Esophagus squamous epithelium (tissue), 5 donors: Measurements from ENCODE around the gene CEND1. TPM values are rescaled to one million over a fixed set of nuclear protein-coding genes. Genes with fewer than 3 reads are reported as not detected.
A peak's percentile ranks its signal among the peaks of the same experiment; 100 is the strongest.

Source experiments
- DNase-seq: peaks from one replicate; lab custom pipeline; 2025; lab: John Stamatoyannopoulos, UW
- H3K27ac ChIP-seq, 4 donors: fragments of 200-600 bp; sonication (generic); one replicate each; pipeline ENCODE4 v1.5.1; 2016 to 2019; ENCODE audit warnings: mild to moderate bottlenecking in 1 of 4
- H3K27me3 ChIP-seq, 4 donors: fragments of 200-600 bp; sonication (generic); 1 replicate in 3 of 4; 2 replicates in 1 of 4; pipeline versions ENCODE4 v1.5.1 to v1.6.0; 2017 to 2021; ENCODE audit warnings: antibody characterized with exemption in 1 of 4
- H3K36me3 ChIP-seq, 3 donors: fragments of 200-600 bp; sonication (generic); one replicate each; pipeline ENCODE4 v1.5.1; 2016 to 2019
- H3K4me1 ChIP-seq, 3 donors: fragments of 200-600 bp; sonication (generic); one replicate each; pipeline ENCODE4 v1.5.1; 2017 to 2019
- H3K4me3 ChIP-seq, 4 donors: fragments of 200-600 bp; sonication (generic); 1 replicate in 3 of 4; 2 replicates in 1 of 4; pipeline ENCODE4 v1.5.1; 2016 to 2019; ENCODE audit warnings: mild to moderate bottlenecking in 2 of 4, moderate library complexity in 1 of 4
- H3K9me3 ChIP-seq, 3 donors: fragments of 200-600 bp; sonication (generic); one replicate each; pipeline ENCODE4 v1.5.1; 2016 to 2019
- POLR2A ChIP-seq, 4 donors: fragments of 450-650 bp; IDR thresholded peaks; one replicate each; pipeline ENCODE4 v1.6.1; 2017; ENCODE audit warnings: antibody characterized with exemption in 4 of 4, mild to moderate bottlenecking in 4 of 4, moderate library complexity in 3 of 4
- WGBS, 2 donors: methylation state at CpG; one replicate each; pipeline ENCODE4 v1.1.5; 2018; 5-methylcytosine and 5-hydroxymethylcytosine counted together
- intact Hi-C: fragments of 100-400 bp; cut with DNase I; formaldehyde crosslinking; loops from one replicate; pipeline ENCODE4 v1.15.0; 2022
- total RNA-seq, 4 donors: library from RNA; depleted of rRNA; stranded (reverse); fragments of >200 nt; gene quantifications; one replicate each; pipeline ENCODE4 v1.1.0, GENCODE V29; 2016
- TF ChIP-seq, protein P1 (sequence below), 6 experiments: fragments of 450-650 bp in 4 of 6; fragments of 200-600 bp in 2 of 6; sonication (generic) in 2 of 6; IDR thresholded peaks; one replicate each; pipeline ENCODE4 v1.5.1; 2016 to 2019; ENCODE audit warnings: antibody characterized with exemption in 6 of 6, mild to moderate bottlenecking in 4 of 6, moderate library complexity in 4 of 6
- donor health status: DM: yes; HTN: yes; CAD: no.

Gene CEND1
- total RNA-seq, 4 donors from 2014 or later = 0.15 TPM; not detected in 3

GRCh38 chr11:803770-804598, 14.1 kb upstream of the CEND1 start:
- no peaks in the 10 kb centered on the region for H3K9me3 ChIP-seq
- peak overlapping the region in 3 of 4 donors; percentile 83 to 93 (median 91) for H3K27ac ChIP-seq
- DNase-seq = no peak
- WGBS, 2 donors = 53 to 80% methylated on average over 3 to 9 of the region's 26 CpGs
- H3K36me3 ChIP-seq = peaks cover 0 to 45% (median 11%) of the 10 kb centered on the region in 3 donors
- peak overlapping the region; percentile 55 to 87 (median 68) for H3K4me3 ChIP-seq
- peaks cover 22 to 57% (median 30%) of the 10 kb centered on the region in 3 donors for H3K4me1 ChIP-seq
- intact Hi-C loops = no loop called here
- no peaks in the 10 kb centered on the region for H3K27me3 ChIP-seq
- TF ChIP-seq, protein P1, sequence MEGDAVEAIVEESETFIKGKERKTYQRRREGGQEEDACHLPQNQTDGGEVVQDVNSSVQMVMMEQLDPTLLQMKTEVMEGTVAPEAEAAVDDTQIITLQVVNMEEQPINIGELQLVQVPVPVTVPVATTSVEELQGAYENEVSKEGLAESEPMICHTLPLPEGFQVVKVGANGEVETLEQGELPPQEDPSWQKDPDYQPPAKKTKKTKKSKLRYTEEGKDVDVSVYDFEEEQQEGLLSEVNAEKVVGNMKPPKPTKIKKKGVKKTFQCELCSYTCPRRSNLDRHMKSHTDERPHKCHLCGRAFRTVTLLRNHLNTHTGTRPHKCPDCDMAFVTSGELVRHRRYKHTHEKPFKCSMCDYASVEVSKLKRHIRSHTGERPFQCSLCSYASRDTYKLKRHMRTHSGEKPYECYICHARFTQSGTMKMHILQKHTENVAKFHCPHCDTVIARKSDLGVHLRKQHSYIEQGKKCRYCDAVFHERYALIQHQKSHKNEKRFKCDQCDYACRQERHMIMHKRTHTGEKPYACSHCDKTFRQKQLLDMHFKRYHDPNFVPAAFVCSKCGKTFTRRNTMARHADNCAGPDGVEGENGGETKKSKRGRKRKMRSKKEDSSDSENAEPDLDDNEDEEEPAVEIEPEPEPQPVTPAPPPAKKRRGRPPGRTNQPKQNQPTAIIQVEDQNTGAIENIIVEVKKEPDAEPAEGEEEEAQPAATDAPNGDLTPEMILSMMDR (IDR thresholded peaks at IDR 0.05) = no peak
- TF ChIP-seq POLR2A (IDR thresholded peaks at IDR 0.05) = no peak

GRCh38 chr11:803467-803742, 13.5 kb upstream of the CEND1 start:
- DNase-seq = no peak
- WGBS, 2 donors = no CpG with 5 or more reads among the region's 8 CpGs
- Histone ChIP-seq H3K27ac (no peak overlapping the region), H3K4me3 (no peak overlapping the region), H3K4me1 (peaks cover 20 to 55% (median 28%) of the 10 kb centered on the region in 3 donors), H3K9me3 (no peaks in the 10 kb centered on the region), H3K36me3 (peaks cover 0 to 48% (median 11%) of the 10 kb centered on the region in 3 donors), H3K27me3 (no peaks in the 10 kb centered on the region)
- intact Hi-C loops = no loop called here
- TF ChIP-seq, protein P1 (IDR thresholded peaks at IDR 0.05) = no peak
- no peak for TF ChIP-seq POLR2A (IDR thresholded peaks at IDR 0.05)

- WGBS, 2 donors = 70 to 84% methylated on average over 2 to 10 of the region's 28 CpGs
- Histone ChIP-seq H3K4me3 (no peak overlapping the region), H3K36me3 (peaks cover 0 to 48% (median 11%) of the 10 kb centered on the region in 3 donors), H3K27me3 (no peaks in the 10 kb centered on the region), H3K27ac (no peak overlapping the region), H3K9me3 (no peaks in the 10 kb centered on the region), H3K4me1 (peaks cover 18 to 53% (median 27%) of the 10 kb centered on the region in 3 donors)
- no peak for DNase-seq
- TF ChIP-seq POLR2A (IDR thresholded peaks at IDR 0.05) = no peak
- TF ChIP-seq, protein P1 (IDR thresholded peaks at IDR 0.05) = no peak
- intact Hi-C loops = no loop called here
Observed at GRCh38 chr11:802693-803466, 13.0 kb upstream of the CEND1 start.

DNA sequence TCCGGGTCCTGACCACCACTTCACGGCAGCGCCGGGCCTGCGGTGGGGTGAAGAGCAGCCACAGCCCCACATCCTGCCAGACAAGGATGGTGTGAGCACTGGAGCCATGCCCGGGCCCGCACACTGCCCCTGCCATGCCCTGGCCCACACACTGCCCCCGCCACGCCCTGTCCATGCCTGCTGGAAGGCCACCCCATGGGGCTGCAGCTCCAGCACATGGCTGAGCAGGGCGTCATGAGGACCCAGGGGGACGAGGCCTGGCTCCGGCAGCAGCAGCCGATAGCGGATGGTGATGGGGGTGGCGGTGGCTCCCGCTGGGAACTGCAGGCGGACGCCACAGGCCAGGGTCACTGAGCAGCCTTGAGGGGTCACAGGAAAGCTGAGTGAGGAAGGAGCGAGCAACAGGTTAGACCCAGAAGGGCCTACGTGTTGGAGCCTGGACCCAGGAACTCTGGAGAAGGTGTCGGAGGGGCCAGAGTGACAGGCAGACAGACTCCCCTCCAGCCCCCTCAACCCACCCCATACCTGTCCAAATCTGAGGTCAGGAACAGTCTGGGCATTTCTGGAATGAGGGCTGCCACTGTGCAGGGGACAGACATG, 12.2 kb upstream of the CEND1 start:
- 96% methylated on average over 8 of the region's 21 CpGs; no CpG with 5 or more reads in 1 of the 2 donors for WGBS, 2 donors
- Histone ChIP-seq H3K9me3 (no peaks in the 10 kb centered on the region), H3K4me3 (no peak overlapping the region), H3K27ac (no peak overlapping the region), H3K36me3 (peaks cover 0 to 48% (median 11%) of the 10 kb centered on the region in 3 donors), H3K4me1 (peaks cover 18 to 52% (median 33%) of the 10 kb centered on the region in 3 donors), H3K27me3 (no peaks in the 10 kb centered on the region)
- intact Hi-C loops = no loop called here
- no peak for DNase-seq
- TF ChIP-seq, protein P1 (IDR thresholded peaks at IDR 0.05) = no peak
- no peak for TF ChIP-seq POLR2A (IDR thresholded peaks at IDR 0.05)
